GM13976 (cell line): Measurements from ENCODE around the gene CCL19.

Experiments
- DNase-seq: peaks from one replicate; pipeline ENCODE4 v3.0.0; 2012; ENCODE audit warnings: low spot score
- in situ Hi-C: fragments of 300-500 bp; cut with MboI; formaldehyde crosslinking; loops from one replicate; pipeline ENCODE4 v1.12.0; 2022; ENCODE audit warnings: low sequenced_read_pairs, mixed read lengths, inconsistent platforms; ENCODE audit not compliant: unreplicated experiment
- TF ChIP-seq, protein P1 (sequence below): IDR thresholded peaks from 2 replicates; pipeline ENCODE4 v1.5.1; 2012; ENCODE audit warnings: borderline replicate concordance, mild to moderate bottlenecking; ENCODE audit not compliant: insufficient read depth; ENCODE audit errors: extremely low read depth, missing control alignments, control extremely low read depth

The CCL19 gene

DNA sequence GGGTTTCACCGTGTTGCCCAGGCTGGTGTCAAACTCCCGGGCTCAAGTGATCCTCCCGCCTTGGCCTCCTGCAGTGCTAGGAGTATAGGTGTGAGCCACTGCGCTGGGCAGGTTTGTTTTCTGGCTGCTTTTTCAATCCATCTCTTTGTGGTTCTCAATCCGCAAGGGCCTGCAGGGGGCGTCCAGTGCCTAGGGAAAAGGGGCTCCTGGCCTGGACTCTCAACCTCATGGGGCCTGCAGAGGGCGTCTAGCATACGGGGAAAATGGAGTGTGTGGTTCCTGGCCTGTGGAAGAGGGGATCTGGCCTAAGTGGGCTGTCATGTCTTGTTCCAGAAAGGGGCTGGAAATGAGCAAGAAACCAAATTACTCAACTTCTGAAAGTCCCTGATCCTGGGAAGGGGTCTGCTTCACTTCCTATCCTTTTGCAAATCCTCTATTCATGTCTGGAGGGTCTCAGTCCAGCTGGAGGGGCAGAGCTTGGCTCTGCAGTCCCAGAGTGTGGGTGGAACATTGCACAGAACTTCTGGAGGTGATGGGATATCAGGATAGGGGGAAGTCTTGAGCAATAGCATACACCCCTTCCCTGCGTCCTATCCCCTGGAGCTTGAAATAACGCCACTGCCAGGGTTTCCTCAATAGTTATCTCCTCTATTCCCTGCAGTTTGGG is 15.9 kb downstream of the CCL19 start:
- DNase-seq: peak; percentile 78
- TF ChIP-seq, protein P1, sequence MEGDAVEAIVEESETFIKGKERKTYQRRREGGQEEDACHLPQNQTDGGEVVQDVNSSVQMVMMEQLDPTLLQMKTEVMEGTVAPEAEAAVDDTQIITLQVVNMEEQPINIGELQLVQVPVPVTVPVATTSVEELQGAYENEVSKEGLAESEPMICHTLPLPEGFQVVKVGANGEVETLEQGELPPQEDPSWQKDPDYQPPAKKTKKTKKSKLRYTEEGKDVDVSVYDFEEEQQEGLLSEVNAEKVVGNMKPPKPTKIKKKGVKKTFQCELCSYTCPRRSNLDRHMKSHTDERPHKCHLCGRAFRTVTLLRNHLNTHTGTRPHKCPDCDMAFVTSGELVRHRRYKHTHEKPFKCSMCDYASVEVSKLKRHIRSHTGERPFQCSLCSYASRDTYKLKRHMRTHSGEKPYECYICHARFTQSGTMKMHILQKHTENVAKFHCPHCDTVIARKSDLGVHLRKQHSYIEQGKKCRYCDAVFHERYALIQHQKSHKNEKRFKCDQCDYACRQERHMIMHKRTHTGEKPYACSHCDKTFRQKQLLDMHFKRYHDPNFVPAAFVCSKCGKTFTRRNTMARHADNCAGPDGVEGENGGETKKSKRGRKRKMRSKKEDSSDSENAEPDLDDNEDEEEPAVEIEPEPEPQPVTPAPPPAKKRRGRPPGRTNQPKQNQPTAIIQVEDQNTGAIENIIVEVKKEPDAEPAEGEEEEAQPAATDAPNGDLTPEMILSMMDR: peak; percentile 79
- in situ Hi-C loops: no loop called here

DNA sequence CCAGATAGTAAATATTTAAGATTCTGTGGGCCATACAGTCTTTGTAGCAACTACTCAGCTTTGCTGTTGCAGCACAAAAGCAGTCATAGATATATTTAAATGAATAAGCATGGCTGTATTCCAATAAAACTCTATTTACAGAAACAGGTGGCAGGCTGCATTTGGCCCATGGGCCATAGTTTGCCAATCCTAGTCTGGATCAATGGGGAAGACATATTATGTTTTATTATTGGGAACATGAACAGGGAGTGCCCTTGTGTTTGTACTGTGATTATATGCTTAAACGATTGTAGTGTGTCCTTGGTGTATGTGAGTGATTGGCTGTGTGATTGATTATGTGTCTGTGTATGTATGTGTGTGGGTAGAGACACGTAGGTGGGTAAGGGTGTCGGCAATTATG is 16.6 kb downstream of the CCL19 start:
- TF ChIP-seq, protein P1: no peak
- in situ Hi-C loops: no loop called here
- DNase-seq: no peak

DNA sequence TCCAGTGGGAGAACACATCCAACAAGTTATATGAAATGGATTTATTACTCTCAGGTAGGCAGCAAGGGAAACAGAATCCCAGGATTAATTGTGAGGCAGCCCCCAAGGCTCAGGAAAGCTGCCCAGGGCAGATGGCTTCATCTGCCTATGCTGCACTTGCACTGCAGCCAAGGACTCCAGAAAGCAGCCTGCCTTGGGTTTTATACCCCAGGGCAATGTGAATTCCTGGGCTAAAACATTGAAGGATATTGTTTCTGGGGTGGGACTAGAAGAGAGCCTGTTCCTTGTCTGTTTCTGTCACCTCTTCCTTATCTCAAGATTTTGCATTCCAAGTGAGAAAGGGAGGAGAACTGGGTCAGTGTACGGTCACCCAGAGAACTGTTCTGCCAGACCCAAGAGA is 19.8 kb downstream of the CCL19 start:
- no peak for DNase-seq
- TF ChIP-seq, protein P1: no peak
- in situ Hi-C loops: no loop called here

DNA sequence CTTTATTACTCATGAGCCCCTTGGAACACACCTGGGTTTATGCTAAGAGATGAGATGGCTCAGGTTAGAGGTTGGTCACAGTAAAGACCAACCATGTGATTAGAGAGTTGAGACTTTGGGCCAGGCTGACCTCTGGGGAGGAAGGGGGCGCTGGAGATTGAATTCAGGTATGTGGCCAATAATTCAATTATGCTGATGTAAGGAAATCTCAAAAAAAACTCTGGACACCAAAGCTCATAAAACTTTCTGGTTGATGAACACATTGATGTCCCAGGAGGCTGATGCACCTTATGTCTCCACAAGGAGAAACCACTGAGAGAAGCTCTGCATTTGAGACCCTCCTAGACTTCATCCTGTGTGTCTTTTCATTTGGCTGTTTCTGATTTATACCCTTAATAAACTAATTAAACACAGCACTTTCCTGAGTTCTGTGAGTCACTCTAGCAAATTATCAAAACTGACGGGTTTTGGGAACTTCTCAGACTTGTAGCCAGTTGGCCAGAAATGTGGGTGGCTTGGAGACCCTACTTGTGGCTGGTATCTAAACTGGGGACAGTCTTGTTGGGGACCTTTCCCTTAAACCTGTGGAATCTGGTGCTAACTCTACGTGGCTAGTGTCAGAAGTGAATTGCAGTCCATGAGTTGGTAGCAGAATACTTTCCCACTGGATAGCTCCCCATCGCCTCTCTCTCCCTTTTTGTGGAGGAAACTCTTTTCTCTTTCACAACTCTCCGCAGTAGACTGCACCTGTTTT is 21.1 kb downstream of the CCL19 start:
- no peak for DNase-seq
- TF ChIP-seq, protein P1: no peak
- in situ Hi-C loops: no loop called here

DNA sequence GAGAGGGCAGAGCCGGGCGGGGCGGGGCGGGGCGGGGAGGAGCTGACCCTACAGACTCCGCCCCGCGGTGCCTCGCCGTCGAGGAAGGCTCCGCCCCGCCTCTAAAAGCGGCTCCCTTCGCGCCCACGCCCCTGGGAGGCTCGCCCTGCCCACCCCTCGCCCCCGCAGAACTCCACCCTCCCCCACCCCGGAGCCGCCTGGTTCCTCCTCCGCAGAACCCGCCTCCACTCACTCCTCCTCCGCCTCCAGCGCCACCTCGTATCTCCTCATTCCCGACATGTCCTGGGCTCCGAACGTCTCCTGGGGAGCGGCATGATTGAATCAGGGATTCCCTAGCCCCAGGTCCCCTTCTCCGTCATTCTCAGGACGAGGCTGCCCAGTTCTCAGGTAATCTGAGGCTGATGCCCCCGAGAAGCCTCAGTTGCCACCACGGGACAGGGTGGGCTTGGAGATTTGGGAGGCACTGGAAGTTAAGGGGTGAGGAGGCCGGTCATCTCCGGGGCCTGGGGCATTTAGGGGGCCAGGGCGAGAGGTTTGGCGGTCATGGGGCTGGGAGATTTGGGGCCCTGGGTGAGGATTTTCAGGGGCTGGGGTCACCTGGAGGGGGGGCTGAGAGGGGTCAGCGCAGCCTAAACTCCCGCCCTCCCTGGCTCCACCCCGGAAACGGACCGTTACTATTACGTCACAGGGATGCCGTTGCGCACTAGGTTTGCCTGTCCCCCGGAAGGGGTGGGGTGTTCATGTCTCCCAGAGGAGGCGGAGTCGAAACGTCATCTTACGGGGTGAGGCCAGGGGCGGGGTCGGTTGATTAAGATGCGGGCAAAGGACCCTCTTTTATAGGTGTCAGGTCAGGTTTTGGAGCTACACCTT is 25.5 kb downstream of the CCL19 start:
- peak; percentile 94 for DNase-seq
- TF ChIP-seq, protein P1: no peak
- in situ Hi-C loops: no loop called here

DNA sequence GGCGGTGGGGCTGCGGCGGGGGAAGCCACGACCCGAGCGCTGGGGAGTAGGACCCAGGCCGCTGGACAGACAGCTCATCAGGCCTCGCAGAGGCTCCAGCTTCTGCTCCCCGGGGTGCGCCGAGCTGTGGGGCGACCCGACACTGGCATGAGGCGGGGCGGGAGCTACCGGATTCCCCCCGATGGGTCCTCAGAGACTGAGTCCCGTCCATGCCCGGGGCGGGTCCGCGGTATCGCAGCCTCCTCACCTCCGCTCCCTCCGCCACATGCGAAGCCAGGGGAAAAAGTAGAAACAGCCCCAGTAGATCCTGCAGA is 26.1 kb downstream of the CCL19 start:
- DNase-seq: no peak
- TF ChIP-seq, protein P1: no peak
- in situ Hi-C loops: no loop called here
